EL (cell line): ENCODE results near the gene DLG4.
A peak's percentile ranks its signal among the peaks of the same experiment; 100 is the strongest.
"Not testable (repeated sequence)": the region's sequence is repeated elsewhere in the genome, so short reads cannot be mapped to it uniquely, and the experiment has no call there.

Experiments
- DNase-seq: peaks from one replicate; pipeline ENCODE4 v3.0.0-alpha.2; 2016

DLG4 gene

GRCh38 chr17:7248796-7249195 lies 29.2 kb upstream of the DLG4 start:
- DNase-seq = no peak

GRCh38 chr17:7246779-7247178 lies 27.1 kb upstream of the DLG4 start:
- no peak for DNase-seq

DNA sequence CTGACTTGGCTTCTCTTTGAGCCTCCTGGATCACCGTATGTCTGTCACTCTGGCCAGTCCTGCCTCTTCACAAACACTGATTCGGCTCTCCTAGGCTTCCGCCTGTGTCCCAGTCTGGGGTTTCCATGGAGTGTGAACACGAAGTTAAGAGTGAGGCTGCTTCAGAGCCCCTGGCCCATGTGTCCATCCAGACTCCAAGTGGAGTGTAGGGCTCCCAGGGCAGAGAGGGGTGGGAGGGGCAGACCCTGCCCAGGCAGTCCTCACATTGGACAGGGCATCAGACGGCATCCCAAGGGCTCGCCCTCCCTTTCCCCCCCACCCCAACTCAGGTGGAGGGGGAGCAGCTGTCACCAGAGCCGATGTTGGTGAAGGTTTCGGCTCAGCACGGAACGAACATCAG lies 24.2 kb upstream of the DLG4 start:
- DNase-seq = not testable (repeated sequence)

DNA sequence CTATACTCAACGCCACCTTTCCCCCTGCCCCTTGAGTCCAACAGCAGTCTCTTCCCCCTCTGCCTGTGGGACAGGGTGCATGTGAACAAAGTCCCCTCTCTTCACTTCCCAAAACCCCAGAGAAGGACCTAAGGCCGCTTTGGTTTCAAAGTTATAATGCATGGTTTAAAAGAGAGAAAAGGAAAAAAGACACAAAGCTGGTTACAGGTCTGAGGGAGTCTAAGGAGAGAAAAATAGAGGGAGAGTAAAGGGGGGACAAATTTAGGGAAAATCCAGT lies 23.8 kb upstream of the DLG4 start:
- no peak for DNase-seq

GRCh38 chr17:7242717-7243452 lies 23.2 kb upstream of the DLG4 start:
- peak; percentile 94 for DNase-seq

- DNase-seq = peak; percentile 92
These were observed 22.4 kb upstream of the DLG4 start, which contains the start of gene GABARAP for GRCh38 chr17:7241783-7242716. TSS of gene GABARAP (minus strand) at chr17:7242449. CDS start at chr17:7242330, 119 bp downstream.

GRCh38 chr17:7241090-7241733 lies 21.6 kb upstream of the DLG4 start:
- DNase-seq = no peak

DNA sequence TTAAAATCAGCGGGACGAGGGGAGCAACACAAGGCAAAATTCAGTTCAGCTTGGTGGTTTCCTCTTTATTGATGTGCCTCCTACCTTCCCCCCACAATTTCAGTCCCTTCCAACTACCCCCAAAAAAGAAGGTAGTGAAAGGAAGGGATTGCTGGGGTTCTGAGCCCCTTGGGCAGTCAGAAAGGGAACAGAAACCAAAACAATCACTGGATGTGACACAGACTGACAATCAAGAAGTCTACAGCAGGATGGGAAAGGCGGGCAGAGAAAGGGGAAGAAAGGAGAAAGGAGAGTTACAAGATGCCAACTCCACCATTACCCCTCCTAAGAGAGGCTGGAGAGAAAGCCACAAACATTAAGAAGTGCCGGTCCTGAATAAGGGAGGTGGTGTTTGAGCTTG lies 20.7 kb upstream of the DLG4 start:
- no peak for DNase-seq

DNA sequence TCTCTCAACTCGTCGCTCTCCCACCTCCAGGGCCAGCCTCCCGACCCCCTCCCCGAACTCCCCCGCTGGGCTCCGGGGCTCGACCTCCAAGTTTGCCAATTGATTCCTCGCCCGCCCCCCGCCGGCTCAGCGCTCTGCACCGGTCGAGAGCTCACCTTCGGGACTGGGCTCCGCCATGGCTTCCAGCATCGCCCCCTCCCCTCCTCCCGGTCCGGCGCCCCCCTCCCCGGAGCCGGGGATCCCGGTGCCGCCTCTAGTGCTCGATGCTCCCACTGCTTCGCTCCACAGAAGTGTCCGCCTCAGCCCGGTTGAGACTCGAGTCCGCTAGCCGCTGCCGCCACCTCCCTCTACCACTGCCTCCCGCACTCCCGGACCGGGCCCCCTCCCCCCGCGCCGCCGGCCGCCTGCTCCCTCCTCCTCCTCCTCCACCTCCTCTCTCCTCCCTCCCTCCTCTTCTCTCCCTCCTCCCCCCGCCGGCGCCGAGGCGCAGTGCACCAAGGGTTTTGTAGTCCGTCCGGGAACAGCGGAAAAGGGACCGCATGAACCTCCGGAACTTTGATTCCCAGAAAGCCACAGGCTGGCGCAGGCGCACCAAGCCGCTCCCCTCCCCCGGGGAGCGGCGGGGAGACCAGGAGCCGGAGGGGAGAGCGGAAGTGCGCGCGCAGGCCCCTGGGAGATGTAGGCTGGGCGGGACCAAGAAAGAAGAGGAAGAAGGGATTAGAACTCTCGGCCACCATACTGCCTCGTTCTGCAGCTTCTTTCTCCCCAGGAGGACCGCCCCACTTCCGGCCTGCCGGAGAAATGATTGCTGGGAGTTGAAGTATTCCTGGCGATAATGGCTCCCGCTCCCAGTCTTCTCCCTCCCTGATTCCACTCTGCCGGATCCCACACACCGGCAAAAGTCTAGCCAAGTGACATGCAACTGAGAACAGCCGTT lies 19.7 kb upstream of the DLG4 start, which contains the start of gene PHF23:
Gene PHF23 (minus strand): TSS at position 367 of the 937 bp plus-strand sequence. CDS start 178 bp downstream, at position 189.
- peak; percentile 100 for DNase-seq

GRCh38 chr17:7238420-7239090 lies 18.9 kb upstream of the DLG4 start:
- peak; percentile 36 for DNase-seq

DNA sequence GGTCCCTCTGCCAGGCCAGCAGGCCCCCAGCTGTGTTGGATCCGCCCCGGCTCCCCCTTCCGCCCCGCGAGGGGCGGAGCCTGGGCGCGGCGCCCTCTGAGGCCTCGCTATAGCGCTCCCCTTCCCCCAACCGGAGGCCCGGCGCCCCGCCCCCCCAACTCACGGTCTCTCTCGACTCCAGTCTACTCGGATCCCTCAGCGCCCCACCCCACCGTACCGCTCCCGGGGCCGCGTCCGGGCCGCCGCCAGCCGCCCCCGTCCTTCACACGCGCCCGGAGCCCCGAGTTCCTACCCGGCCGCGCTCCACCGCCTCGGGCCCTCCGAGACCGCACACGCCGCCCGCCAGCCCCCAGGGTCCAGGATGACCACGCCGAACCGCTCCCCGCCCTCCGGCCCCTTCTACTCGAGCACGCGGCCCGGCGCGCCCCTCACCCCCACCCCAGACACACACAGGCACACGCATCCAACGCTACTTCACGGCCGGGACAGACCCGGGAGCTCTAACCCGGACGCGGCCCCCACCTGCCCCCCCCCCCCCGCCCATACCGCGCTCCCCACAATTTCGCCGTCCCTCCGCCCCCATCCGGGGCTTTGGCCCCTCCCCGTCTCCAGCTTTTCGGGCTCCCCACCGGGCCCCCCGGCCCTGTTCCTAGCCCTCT lies 18.3 kb upstream of the DLG4 start:
- DNase-seq = peak; percentile 76

- DNase-seq = no peak
These were observed 17.7 kb upstream of the DLG4 start for GRCh38 chr17:7237266-7237760.

GRCh38 chr17:7236808-7237207 lies 17.2 kb upstream of the DLG4 start:
- DNase-seq = no peak

GRCh38 chr17:7235693-7236665 lies 16.3 kb upstream of the DLG4 start:
- no peak for DNase-seq

GRCh38 chr17:7234083-7234951 lies 14.7 kb upstream of the DLG4 start, which contains the start of gene DVL2:
TSS of gene DVL2 (minus strand) at chr17:7234517. CDS start at chr17:7234262, 255 bp downstream.
- DNase-seq = peak; percentile 94

GRCh38 chr17:7233701-7234082 lies 14.1 kb upstream of the DLG4 start:
- no peak for DNase-seq

DNA sequence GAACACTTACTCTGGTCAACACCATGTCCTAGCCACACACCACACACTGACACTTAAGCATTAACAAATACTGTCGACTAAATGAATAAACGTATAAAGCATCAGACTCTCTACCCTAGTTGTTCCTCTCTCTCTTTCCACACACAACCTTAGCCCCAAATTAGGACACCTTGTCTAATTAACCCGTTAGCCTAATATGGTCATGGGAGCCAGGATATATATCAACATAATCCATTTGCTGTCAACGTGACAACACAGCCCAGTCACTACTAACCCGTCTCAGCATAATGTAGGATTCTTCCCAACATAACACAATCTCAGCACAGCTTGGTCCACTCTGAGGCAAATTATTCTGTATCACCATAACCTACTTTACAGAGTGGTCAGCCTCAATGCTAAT lies 12.5 kb upstream of the DLG4 start:
- DNase-seq = no peak

GRCh38 chr17:7229504-7229903 lies 9.9 kb upstream of the DLG4 start:
- DNase-seq = no peak

DNA sequence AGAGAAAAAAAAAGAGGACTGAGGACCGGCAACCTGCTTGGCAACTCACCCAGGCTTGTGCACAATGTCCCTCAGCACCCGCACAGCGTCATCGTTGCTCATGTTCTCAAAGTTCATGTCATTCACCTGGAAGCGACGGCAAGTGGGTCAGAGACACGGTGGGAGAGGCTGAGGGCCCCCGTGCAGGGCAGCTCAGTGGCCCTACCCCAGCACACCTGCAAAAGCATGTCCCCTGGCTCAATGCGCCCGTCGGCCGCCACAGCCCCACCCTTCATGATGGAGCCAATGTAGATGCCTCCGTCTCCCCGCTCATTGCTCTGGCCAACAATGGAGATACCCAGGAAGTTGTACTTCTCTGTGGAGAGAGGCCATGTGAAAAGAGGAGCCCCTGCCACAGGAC lies 9.3 kb upstream of the DLG4 start:
- no peak for DNase-seq
